Iris pigment epithelial cell (primary cell): ENCODE data around the gene MAN1B1.

Source experiments
- DNase-seq: peaks from one replicate; pipeline ENCODE4 v3.0.0-alpha.2; 2011; ENCODE audit warnings: low read depth

MAN1B1 gene

DNA sequence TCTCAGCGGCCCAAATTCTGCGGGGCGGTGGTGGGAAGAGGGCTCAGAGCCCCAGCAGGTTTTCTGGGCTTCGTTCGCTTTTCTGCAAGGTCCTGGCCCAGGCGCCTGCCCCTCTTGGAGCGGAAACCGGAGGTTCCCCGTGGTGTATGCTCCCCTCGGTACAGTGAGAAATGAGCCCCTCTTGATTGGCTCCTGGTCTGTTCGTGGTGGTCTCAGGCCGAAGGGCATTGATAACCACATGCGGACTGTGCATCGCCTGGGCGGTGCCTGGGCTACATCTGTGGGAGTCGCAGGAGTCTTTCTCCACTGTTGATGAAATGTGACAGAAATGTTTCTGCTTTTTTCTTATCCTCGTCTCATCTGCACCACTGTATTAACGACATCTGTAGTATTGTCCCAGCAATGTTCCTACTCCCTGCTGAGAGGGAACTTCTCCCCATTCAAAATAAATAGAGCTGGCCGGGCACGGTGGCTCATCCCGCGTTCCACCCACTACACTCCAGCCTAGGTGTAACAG, 682 bp downstream of the MAN1B1 start:
- no peak for DNase-seq

DNA sequence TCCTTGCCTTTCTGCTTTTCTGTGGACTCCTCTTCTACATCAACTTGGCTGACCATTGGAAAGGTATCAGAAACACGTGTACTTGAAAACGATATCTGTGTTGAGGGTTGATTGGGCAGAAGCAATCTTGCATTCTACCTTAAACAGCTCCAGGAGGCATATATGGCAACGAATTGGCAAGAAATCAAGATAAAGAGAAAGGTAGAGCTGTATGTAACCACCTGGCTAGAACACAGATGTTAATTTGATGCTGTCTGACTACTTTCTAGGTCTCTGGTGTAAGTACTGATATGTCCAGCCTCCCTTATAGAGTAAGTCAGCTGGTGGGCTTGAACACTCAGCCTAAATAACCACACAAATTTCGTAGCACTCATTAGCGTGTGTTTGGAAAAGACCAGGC, 1.3 kb downstream of the MAN1B1 start:
- DNase-seq, result no peak

DNA sequence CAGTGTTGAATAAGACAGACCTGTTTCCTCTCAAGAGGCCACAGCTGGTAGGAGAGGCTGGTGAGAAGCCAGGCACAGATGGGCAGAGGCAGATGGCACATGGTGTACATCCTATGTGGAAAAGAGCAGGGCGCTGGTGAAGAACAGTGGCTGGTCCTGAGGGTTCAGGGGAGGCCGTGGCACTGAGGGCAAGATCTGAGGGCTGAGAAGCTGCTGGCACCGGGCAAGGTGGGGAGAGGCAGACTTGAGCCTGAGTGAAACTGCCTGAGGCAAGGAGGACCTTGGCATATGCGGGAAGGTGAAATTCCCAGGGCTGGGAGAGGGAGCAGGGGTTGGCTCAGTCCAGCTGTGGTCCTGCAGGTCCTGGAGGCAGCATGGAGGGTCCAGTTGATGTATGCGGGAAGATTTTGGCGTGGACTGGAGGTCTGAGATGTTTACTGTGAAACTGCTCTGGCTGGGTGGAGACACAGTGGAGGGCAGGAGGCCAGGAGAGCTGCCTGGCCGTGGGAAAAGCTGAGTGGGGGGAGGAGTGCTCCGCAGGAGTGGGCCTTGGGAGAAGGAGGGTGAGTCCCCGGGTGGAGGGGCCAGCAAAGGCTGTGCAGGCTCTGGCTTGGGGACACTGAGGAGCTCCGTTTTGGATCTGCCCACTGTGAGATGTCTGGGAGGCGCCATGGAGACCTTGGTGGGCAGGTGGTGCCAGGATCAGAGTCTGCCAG, 2.6 kb downstream of the MAN1B1 start:
- DNase-seq, result no peak

DNA sequence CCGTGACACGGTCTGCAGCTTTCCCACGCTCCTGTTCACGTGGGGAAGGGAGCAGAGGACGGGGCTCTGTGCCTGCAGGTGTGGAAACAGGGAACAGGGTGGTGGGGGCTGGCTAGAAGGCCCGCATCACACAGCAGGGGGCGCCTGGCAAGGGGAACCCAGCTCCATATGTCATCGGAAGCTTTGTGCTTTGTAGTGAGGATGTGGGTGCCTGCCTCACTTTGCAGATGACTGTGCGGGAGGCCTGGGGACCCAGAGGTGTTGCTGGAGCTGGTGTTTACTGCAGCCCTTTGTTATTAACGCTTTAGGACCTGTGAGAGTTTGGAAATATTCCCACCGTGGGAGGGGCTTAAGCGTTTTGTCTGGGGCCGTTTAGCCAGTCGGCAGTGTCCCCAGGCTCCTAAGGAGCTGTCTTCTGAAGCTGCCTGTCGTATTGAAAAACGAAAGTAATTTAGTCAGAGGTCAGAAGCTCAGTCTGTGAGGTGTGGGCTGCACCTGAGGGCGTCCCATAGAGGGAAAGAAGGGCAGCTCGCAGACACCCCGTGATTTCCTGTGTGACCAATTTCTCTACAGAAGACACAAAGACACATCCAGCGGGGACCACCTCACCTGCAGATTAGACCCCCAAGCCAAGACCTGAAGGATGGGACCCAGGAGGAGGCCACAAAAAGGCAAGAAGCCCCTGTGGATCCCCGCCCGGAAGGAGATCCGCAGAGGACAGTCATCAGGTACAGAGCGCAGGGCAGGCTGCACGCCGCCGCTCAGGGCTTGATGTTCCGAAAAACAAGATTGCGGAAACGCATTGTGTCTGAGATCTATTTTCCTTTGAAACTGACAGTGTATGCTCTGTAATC, 9.1 kb downstream of the MAN1B1 start:
- no peak for DNase-seq

DNA sequence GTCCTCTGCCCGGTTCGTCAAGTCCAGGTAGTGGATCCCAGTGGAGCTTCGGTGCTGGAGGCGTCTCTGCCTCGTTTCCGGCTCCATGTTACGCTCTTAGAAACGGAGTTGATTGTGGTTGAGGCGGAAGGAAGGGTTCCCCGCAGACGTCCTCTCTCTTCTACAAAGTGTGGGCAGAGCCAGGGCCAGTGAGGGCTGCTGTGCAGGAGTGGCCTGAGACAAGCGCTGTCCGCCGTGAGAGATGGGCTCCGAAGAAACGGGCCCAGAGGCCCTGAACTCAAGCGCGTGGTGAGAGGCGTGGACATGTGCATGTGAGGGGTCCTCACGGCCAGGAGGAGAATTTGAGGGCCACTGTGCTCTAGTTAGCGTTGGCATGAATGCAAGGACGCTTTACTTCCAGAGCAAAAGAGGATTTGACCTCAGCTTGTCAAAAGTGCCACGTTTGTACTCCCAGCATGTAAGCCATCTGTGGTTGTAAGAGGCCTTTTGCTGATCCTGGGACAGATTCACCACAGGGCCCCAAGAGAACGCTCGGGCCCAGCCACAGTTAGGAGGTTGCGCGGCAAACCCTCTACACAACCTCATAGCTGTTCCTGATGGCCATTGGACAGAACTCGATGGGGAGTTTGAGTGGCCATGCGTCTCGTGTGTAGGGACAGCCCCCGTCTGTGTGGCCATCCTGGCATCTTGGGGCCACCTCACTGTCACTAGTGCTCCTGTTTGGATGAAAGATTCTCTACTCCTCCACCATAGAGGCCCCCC, 10.2 kb downstream of the MAN1B1 start:
- DNase-seq, result no peak

DNA sequence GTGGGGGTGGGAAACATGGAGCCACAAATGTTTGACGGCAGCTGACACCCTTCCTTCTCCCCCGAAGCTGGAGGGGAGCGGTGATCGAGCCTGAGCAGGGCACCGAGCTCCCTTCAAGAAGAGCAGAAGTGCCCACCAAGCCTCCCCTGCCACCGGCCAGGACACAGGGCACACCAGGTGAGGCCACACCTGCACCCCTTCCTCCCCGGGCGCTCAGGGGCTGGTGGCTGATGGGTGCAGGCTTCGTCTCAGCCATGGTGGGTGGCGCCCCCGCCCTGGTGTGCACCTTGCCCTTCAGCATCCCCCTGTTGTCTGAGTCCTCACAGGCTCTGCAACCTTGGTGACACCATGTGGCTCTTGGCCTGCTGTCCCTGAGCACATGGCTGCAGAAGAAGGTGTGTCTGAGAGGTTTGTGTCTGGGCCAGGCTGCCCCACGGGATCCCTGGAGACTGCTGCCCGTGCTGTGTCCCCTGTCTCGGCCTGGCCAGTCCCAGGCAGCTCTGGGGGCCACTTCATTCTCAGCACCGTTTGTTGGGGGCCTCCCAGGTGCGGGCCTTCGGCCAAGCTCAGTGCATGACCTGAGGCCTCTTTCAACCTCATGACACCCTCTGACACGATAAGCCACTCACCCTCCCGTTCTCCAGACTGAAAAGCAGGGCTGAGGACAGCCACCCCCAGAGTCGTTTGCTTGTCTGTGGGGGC, 11.1 kb downstream of the MAN1B1 start:
- no peak for DNase-seq

DNA sequence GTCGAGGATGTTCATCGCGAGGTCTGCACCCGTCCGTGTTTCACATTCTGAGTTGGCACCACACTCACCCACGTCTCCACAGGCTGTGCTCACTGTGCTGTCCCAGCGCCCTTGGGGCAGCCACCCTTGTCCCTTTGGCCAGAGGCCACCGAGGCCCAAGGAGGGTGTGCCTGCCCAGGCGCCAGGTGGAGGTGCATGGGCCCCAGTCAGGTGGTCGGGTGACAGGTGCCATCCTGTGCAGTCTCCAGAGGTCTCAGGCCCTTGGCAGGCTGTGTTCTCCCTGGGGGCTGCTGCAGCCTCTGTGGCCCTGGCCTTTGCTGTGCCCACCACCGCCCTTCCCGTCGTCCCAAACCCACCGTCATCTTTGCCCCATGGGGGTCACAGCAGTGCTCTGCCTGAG, 12.4 kb downstream of the MAN1B1 start:
- no peak for DNase-seq

DNA sequence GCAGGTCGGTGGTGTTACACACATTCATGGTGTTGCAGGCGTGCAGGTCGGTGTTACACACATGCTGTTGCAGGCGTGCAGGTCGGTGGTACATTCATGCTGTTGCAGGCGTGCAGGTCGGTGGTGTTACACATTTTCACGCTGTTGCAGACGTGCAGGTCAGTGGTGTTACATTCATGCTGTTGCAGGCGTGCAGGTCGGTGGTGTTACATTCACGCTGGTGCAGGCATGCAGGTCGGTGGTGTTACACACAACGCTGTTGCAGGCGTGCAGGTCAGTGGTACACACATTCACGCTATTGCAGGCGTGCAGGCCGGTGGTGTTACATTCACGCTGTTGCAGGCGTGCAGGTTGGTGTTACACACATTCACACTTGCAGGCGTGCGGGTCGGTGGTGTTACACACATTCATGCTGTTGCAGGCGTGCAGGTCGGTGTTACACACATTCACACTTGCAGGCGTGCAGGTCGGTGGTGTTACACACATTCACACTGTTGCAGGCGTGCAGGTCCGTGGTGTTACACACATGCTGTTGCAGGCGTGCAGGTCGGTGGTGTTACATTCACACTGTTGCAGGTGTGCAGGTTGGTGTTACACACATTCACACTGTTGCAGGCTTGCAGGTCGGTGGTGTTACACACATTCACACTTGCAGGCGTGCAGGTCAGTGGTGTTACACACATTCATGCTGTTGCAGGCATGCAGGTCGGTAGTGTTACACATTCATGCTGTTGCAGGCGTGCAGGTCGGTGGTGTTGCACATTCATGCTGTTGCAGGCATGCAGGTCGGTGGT, 16.6 kb downstream of the MAN1B1 start:
- DNase-seq, result no peak

DNA sequence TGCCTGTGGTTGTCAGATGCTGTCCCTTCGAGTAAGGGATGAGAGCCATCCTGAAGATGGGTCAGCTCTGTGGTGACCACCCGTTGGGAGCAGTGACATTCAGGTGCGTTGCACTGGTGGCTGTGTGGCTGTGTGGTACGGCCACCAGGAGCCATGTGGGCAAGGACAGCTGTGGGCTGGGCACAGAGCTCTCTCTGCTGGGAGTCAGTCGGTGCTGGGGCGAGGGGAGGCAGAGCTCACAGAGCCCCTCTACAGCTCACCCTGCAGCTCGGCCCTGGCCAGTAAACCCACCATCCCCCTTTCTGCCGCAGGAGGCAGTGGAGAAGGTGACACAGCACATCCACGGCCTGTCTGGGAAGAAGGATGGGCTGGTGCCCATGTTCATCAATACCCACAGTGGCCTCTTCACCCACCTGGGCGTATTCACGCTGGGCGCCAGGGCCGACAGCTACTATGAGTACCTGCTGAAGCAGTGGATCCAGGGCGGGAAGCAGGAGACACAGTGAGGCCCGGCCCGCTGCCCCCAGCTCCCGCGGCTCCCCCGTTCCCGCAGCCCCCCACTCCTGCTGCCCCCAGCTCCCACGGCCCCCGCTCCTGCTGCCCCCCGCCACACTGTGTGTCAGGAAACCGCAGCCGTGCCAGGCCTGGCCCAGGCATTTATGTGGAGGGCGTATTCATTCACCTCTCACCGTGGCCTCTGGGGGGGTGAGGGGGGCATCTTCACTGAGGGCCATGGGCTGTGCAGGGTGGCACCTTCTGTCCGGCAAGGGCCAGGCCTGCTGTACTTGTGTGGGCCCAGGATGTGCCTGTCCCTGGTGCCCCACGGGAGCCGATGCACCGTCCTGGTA, 19.3 kb downstream of the MAN1B1 start:
- DNase-seq, result no peak

DNA sequence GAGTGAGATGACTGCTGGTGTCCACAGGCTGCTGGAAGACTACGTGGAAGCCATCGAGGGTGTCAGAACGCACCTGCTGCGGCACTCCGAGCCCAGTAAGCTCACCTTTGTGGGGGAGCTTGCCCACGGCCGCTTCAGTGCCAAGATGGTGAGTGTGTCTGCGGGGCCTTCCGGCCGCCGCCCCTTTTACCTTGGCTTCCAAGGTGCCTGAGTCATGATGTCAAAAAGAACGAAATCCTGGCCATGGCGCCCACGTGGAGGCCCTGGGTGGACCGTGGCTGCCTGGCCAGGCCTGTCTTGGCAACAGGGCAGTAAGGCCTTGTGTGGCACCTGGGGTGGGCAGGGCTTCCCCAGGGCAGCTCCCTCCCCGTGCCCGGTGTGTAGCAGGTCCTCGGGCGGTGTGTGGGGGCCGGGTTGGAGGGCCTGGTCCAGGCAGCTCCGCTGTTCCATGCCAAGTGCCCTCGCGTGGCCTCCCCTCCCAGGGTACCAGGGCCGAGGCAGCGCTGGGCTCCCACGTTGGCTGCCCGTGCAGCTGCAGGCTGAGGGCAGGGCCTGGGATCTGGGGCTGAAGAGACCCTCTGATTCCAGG, 20.0 kb downstream of the MAN1B1 start:
- no peak for DNase-seq

DNA sequence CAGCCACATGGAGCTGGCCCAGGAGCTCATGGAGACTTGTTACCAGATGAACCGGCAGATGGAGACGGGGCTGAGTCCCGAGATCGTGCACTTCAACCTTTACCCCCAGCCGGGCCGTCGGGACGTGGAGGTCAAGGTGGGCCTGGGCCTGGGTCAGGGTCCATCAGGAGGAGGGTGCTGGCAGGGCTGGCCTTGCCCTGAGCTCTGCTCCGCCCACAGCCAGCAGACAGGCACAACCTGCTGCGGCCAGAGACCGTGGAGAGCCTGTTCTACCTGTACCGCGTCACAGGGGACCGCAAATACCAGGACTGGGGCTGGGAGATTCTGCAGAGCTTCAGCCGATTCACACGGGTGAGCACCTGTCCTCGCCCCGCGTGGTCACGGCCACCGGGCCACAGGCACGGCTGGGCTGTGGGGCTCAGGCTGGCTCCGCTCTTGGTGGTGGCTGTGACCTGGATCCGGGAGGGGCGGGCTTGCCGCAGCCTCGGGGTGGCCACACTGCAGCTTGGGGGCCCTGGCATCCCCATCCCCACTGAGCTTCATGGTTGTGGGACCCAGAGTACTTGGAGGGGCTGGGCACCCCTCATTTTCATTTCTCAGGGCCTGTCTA, 20.6 kb downstream of the MAN1B1 start:
- no peak for DNase-seq

DNA sequence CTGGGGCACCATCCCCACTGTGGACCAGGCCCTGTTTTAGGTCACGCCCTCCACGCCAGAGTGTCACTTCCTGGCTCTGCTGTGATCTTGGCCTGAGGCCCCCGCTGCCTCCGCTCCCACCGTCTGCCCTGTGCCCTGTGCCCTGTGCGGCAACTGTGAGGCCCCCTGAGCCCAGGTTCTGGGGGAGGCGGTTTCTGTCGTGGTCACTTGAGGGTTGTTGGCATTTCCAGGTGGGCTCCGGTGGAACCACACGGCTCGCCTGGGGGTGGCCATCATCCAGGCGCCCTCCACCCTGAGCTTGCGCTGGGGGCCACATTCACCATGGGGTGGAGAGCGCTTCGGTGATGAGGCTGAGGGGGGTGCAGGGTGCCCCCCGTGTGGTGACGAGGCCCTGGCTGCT, 21.2 kb downstream of the MAN1B1 start:
- DNase-seq, result no peak

DNA sequence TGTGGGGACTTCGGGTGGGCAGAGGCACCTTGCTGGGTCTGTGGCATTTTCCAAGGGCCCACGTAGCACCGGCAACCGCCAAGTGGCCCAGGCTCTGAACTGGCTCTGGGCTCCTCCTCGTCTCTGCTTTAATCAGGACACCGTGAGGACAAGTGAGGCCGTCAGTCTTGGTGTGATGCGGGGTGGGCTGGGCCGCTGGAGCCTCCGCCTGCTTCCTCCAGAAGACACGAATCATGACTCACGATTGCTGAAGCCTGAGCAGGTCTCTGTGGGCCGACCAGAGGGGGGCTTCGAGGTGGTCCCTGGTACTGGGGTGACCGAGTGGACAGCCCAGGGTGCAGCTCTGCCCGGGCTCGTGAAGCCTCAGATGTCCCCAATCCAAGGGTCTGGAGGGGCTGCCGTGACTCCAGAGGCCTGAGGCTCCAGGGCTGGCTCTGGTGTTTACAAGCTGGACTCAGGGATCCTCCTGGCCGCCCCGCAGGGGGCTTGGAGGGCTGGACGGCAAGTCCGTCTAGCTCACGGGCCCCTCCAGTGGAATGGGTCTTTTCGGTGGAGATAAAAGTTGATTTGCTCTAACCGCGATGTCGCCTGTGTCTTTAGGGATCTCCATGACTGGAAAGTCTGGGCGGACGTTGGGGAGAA, 21.9 kb downstream of the MAN1B1 start:
- no peak for DNase-seq

DNA sequence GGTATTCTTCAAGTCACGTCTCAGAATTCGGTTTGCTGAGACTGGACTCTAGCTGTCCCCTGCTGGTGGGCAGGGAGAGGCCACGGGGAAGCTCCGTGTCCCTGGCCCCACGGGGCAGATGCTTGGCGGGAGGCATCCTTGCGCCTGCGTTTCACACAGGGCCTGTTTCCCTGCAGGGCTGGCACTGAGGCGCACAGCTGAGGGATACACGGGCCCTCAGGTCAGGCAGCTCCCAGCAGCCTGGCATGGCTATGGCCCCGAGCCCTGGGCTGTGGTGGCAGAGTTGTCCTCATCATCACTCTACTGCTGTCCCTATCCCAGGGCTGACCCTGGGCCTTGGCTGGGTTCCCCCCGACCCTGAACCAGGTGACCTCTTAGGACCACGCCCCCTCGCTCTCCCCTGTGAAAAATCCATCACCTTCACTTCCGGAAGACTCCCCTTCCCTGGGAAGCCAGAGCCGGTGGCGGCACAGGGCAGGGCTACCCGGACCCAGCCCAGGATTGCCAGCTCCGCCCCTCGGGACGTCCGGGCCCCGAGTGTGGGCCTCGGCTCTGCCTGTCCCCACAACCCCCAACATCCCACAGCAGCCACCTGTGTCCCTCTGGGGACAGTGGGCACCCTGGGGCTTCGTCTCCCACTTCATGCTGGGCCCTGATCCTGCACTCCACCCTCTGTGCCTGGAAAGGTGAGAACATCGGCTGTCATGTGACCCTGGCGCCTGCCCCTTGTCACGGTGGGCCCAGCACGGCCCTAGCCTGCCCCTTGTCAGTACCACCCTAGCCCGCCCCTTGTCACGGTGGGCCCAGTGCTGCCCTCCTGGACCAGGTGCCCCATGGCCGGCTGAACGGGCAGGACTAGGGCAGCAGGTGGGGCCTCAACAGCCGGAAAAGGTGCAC, 22.7 kb downstream of the MAN1B1 start:
- no peak for DNase-seq

DNA sequence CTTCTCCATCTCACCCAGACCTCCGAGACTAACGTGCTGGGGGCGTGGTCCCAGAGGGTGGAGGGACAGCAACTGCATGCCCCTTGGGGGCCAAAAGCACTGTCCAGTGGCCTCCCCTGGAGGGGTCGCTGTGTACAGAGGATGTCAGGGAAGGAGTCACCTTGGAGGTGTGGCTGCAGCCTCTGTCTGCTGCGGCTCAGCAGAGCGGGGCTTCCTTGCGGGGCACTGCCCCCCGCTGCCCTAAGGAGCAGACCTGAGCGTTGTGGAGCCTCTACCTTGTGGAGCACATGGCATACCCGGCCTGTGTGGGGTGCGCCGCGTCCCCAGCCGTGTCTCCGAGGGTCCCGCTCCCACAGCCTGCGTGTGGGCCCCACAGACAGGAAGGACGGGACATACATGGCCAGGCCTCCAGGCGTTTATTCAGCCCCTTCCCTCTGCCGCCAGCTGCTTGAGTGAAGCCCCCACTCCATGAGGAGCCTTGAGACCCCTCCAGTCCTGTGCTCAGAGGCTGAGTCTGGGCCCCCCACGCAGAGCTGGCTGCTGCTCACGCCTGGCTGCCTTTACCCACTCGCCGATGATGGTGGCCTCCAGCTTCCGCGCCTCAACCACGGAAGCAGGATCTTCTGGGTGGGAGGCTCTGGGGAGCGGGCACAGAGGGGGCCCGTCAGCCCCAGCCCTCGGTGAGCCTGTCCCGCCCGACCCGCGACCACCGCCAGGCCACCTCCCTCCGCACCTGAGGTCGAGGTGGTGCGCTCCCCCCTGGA, 23.5 kb downstream of the MAN1B1 start:
- no peak for DNase-seq

DNA sequence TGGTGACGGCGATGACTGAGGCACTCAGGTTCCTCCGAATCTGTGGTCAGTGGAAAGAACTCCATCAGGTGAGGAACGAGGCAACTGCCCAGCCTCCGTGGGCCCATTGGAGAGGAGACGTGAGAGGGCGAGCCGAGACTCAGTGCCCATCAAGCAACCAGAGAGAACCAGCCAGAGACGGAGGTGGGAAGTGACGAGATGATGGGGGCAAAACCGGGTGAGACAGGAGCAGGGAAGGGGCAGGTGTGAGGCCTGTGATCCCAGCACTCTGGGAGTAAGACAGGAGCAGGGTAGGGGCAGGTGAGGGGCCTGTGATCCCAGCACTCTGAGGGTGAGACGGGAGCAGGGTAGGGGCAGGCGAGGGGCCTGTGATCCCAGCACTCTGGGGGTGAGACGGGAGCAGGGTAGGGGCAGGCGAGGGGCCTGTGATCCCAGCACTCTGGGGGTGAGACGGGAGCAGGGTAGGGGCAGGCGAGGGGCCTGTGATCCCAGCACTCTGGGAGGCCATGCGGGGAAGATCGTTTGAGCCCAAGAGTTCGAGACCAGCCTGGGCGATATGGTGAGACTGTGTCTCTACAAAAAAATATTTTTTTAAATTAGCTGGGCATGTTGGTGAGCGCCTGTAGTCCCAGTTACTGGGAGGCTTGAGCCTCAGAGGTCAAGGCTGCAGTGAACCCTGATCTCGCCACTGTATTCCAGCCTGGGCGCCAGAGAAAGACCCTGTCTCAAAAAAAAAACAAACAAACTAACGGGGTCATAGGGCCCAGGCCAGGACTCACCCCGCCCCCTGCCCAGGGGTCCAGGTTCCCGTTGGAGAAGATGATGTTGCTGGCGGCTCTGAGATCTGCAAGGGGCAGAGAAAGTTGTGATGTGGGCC, 24.4 kb downstream of the MAN1B1 start:
- DNase-seq, result no peak
